Activated naive CD4-positive, alpha-beta T cell (primary cell): ENCODE measurements around the gene NFIA.

ENCODE experiments used
- DNase-seq, 4 experiments: peaks; one replicate each; lab custom pipeline; 2025; lab: John Stamatoyannopoulos, UW

The NFIA gene

GRCh38 chr1:61183471-61184039 is 101.2 kb downstream of the NFIA start:
- no peak for DNase-seq

GRCh38 chr1:61184040-61184713 is 101.8 kb downstream of the NFIA start:
- DNase-seq: no peak

- no peak for DNase-seq
Measured at GRCh38 chr1:61184714-61185106, 102.3 kb downstream of the NFIA start.

DNA sequence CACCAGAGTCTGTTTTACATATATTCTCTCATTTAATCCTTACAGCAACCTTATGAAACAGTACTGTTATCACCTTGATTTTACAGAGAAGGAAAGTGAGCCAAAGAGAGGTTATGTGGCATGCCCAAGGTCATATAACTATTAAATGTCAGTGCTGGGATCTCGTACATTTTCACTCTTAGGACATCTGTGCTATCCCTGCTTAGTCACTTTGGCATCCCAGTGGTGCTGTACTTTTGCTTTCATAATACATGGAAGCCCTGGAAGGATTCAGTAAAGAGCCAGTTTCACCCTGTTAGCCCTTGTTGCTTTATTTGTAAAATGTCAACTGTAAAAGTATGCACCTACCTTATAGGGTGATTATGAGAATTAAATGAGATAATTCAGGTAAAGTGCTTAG is 104.4 kb downstream of the NFIA start:
- DNase-seq: no peak

DNA sequence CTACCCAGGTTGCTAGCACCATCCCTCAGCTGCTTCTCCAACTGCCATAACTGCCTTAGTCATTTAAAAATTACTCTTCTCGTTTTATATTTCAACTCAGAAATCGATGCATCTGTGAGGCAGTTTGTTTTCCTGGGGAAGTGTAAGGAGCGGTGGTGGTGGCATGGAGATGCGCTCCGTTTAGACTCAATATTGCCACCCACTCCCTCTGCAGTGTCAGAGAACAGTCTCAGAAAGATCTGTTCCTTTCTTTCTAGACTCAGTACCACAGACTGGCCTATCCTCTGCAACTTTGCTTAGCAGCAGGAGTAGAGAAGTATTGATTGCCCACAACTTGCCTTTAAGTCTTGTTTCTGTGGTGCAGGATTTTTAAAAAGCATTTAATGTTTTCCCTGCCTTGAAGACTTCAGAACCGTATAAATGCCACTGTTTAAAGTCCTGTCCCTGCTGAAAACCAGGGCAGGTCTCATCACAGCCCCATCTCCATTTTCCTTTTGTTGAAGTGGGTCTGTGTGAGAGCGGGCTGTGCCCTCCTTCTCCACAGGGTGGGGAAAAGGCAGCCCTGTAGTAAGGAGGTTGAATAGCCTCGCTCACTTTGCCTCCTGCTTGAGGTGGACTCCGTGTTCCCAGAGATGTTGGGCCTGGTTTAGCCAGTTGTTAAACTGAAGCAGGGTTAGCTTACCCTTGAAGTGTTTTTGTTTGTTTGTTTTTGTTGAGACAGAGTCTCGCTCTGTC is 105.2 kb downstream of the NFIA start:
- DNase-seq: no peak

DNA sequence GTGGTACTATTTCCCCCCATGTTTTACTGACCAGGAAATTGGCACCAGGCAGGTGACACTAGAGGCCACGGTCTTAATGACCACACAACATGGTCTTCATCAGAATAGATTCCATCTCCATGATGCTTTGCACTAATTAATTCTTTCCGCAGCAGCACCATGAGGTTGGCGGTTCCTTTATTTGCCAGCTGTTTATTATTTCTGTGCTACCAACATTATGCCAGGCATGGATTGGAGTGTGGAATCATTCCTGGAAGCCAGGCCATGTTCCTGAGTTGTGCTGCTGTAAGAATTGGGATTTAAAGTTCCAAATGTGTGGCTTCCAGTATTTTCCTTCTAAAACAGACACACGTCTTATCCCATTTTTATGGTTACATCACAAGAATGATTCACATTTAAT is 107.8 kb downstream of the NFIA start:
- no peak for DNase-seq

- no peak for DNase-seq
Measured at GRCh38 chr1:61190618-61191432, 108.5 kb downstream of the NFIA start.

DNA sequence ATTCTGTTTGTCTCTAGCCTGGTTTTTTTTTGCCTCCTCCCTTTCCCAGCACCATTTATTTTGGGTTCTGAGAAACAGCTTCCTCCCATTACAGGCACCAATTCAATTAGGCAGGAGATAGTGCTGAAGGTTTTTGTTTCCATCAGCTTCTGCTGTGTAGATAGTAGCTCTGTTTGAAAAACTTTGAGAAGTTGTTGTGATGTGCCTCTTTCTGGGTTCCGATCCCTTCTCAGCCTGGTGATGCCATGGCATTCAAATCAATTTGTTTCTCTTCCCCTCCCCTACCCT is 109.0 kb downstream of the NFIA start:
- no peak for DNase-seq

- DNase-seq: no peak
Measured at GRCh38 chr1:61192663-61193330, 110.4 kb downstream of the NFIA start.

GRCh38 chr1:61193808-61194207 is 111.4 kb downstream of the NFIA start:
- DNase-seq: no peak

GRCh38 chr1:61198554-61198953 is 116.2 kb downstream of the NFIA start:
- no peak for DNase-seq

- DNase-seq: no peak
Measured at GRCh38 chr1:61201035-61201434, 118.7 kb downstream of the NFIA start.

DNA sequence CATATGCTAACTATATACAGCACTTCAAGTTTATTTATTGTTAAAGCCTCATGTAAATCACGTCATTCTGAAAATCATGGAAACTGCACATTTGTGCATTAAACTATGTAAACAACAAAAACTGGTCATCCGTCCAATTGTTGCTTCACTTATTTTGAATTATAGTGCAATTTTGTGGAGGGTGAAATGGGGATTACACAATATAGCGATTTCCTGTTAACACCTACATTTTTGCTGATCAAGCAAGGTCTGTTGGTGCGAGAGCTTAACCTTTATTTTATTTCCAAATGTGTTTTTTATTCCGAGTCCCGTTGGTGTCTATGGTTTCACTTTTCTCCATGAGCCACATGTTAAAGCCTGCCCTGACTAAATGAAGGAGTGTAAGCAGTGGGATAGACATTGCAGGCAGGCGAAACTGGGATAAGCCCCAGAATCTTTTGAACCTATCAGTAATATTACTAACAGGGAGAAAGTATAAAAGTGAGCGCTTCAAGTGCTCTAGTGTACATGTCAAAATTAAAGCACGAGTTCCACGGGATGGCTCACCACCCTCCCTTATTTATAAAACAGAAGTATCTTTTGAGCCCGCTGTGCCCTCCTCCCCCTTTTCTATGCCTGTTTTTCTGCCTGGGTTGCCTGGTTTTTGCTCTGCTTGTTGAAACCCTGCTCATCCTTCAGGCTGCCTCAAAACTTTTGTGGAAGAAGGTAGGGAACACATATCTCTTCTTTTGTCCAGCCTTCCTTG is 120.7 kb downstream of the NFIA start:
- DNase-seq: no peak

DNA sequence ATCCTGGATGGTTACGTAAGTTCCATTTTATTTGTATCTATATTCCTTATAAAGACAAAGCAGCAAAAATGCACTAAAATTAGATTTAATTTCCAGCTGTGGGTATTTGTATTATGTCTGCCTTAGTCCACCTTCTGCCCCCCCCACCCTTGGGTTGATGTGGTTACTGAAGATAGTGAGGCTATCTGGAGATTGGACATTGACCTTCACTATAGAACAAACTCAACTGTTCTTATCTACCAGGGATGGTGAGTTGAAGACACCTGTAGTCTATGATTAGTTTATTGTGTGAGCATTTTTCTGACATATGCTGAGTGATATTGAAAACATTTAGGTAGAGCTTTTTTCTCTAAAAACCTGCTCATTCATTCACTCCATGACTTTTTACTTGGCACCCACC is 122.2 kb downstream of the NFIA start:
- DNase-seq: no peak

- DNase-seq: no peak
Measured at GRCh38 chr1:61207416-61207815, 125.1 kb downstream of the NFIA start.

DNA sequence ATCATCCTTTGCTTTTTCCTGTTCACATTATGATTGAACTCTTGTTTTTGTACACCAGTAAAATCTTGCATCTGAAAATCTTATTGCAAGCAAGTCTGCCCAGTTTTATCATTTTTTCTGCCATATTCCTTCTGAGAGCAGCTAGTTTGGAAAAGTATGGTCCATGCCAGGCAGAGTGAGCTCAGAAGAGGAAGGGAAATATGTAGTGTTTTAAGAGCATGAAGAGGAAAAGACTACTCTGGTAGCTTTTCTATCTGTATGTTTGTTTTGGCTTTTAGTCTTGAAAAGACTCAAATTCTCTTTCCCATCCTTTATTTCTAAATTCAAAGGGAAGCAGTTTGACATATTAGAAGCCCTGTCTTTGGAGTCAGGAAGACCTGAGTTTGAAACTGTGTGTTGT is 125.8 kb downstream of the NFIA start:
- no peak for DNase-seq

- DNase-seq: no peak
Measured at GRCh38 chr1:61208831-61209230, 126.5 kb downstream of the NFIA start.

DNA sequence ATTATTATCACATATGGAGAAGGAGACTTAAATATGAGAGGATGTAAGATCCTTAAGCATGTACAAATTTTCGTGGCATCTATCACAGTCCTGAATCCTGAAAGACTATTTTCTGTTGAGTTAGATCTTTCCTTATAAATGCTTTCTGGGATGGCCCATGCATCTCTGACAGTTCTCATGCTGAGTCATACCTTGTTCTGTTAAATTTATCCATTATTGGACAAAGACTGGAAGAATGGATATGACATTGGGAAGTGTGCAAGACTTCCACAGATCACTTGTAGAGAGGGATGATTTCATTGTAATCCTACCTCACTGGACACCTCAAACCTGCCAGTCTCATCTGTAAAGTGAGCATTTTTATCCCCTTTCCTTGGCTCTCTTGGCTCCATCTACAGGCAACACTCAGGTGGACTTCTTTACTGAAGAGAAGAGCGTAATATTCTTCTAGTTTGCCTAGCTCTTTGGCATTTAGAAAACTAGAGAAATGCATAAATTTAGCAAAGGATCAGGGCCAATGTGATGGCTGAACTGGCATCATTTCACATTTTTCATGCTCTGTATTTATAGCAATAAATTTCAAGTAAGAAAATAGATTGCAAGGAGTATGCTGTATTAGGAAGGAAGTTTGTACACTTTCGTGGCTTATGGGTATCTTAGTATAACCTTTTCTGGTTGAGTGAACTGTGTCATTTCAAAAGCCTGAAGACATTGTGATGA is 128.2 kb downstream of the NFIA start:
- DNase-seq: no peak

GRCh38 chr1:61213245-61214011 is 131.1 kb downstream of the NFIA start:
- DNase-seq: no peak

- no peak for DNase-seq
Measured at GRCh38 chr1:61215119-61215518, 132.8 kb downstream of the NFIA start.
